ENCODE results near the gene HSPB8.

DNA sequence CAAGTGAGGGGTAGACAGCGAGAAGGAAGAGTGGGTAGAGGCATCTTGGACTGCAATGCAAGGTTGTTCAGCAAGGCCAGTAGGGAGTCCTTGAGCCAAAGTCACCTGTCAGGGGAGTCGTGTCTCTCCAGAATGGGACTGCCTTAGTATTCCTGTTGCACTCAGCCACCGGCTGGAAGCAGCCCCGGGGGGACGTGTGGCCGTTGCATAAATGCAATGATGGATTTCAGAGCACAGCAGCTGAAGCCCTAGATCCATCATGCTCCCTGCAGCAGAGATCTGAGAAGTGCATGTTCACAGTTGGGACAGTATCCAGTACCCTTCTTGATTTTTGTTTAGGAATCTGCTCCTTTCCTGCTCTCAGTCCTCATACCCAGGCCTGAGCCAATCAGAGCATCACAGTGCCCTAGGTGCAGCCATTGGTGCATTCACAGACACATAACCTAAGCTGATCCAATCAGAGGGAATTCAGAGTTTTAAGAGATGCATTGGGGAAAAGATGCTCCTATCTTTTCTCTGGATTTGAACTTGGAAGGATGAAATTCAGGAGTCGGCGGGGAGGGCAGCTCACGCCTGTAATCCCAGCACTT, 62.9 kb downstream of the HSPB8 start:
- TF ChIP-seq, protein P1, sequence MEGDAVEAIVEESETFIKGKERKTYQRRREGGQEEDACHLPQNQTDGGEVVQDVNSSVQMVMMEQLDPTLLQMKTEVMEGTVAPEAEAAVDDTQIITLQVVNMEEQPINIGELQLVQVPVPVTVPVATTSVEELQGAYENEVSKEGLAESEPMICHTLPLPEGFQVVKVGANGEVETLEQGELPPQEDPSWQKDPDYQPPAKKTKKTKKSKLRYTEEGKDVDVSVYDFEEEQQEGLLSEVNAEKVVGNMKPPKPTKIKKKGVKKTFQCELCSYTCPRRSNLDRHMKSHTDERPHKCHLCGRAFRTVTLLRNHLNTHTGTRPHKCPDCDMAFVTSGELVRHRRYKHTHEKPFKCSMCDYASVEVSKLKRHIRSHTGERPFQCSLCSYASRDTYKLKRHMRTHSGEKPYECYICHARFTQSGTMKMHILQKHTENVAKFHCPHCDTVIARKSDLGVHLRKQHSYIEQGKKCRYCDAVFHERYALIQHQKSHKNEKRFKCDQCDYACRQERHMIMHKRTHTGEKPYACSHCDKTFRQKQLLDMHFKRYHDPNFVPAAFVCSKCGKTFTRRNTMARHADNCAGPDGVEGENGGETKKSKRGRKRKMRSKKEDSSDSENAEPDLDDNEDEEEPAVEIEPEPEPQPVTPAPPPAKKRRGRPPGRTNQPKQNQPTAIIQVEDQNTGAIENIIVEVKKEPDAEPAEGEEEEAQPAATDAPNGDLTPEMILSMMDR (conservative IDR thresholded peaks at IDR 0.05; ENCODE audit: low read length), result no peak
- TF ChIP-seq EZH2phosphoT487 (IDR thresholded peaks at IDR 0.05; ENCODE audit: borderline replicate concordance, low read depth, low read length), result no peak
